Measurements from ENCODE around the gene YBX1.

The YBX1 gene

GRCh38 chr1:42657201-42657600 lies 25.0 kb upstream of the YBX1 start:
- Histone ChIP-seq H3K27me3 (ENCODE audit: insufficient read depth, poor library complexity, severe bottlenecking) (no peaks in the 10 kb centered on the region), H3K27ac (replicated peaks) (peak overlapping the region; percentile 79), H3K4me3 (replicated peaks; ENCODE audit: insufficient read depth, low read length) (no peak overlapping the region)
- TF ChIP-seq SPI1 (IDR thresholded peaks at IDR 0.05; ENCODE audit: borderline replicate concordance, low read depth) (peak; percentile 27; the same call in 1 of the 2 replicates), GABPA (IDR thresholded peaks at IDR 0.05; ENCODE audit: low read depth) (peak; percentile 42; the same call in 1 of the 2 replicates)
- TF ChIP-seq, protein P1, sequence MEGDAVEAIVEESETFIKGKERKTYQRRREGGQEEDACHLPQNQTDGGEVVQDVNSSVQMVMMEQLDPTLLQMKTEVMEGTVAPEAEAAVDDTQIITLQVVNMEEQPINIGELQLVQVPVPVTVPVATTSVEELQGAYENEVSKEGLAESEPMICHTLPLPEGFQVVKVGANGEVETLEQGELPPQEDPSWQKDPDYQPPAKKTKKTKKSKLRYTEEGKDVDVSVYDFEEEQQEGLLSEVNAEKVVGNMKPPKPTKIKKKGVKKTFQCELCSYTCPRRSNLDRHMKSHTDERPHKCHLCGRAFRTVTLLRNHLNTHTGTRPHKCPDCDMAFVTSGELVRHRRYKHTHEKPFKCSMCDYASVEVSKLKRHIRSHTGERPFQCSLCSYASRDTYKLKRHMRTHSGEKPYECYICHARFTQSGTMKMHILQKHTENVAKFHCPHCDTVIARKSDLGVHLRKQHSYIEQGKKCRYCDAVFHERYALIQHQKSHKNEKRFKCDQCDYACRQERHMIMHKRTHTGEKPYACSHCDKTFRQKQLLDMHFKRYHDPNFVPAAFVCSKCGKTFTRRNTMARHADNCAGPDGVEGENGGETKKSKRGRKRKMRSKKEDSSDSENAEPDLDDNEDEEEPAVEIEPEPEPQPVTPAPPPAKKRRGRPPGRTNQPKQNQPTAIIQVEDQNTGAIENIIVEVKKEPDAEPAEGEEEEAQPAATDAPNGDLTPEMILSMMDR (IDR thresholded peaks at IDR 0.05; ENCODE audit: insufficient read depth, low read length), result no peak
- DNase-seq (ENCODE audit: low read depth in 1 of 2, low spot score in 1 of 2), result peak in 1 of 2 experiments; percentile 15

GRCh38 chr1:42657981-42658876 lies 24.0 kb upstream of the YBX1 start, which contains the start of gene PPIH:
PPIH (plus strand) TSS chr1:42658423; CDS start chr1:42658447, 24 bp downstream.
- DNase-seq (ENCODE audit: low read depth in 1 of 2, low spot score in 1 of 2), result peak; percentile 89 to 97
- peak within 1 kb of the TSS; percentile 79 for H3K27ac ChIP-seq (replicated peaks)
- H3K27me3 ChIP-seq (ENCODE audit: insufficient read depth, poor library complexity, severe bottlenecking), result no peaks in the 10 kb centered on the region
- TF ChIP-seq, protein P1 (IDR thresholded peaks at IDR 0.05; ENCODE audit: insufficient read depth, low read length), result no peak
- TF ChIP-seq SPI1 (IDR thresholded peaks at IDR 0.05; ENCODE audit: borderline replicate concordance, low read depth), result peak; percentile 36; the same call in 1 of the 2 replicates
- peak; percentile 97 for TF ChIP-seq POLR2AphosphoS5 (IDR thresholded peaks at IDR 0.05; ENCODE audit: low read depth)
- peak; percentile 95 for TF ChIP-seq GABPA (IDR thresholded peaks at IDR 0.05; ENCODE audit: low read depth)
- TF ChIP-seq, protein P2, sequence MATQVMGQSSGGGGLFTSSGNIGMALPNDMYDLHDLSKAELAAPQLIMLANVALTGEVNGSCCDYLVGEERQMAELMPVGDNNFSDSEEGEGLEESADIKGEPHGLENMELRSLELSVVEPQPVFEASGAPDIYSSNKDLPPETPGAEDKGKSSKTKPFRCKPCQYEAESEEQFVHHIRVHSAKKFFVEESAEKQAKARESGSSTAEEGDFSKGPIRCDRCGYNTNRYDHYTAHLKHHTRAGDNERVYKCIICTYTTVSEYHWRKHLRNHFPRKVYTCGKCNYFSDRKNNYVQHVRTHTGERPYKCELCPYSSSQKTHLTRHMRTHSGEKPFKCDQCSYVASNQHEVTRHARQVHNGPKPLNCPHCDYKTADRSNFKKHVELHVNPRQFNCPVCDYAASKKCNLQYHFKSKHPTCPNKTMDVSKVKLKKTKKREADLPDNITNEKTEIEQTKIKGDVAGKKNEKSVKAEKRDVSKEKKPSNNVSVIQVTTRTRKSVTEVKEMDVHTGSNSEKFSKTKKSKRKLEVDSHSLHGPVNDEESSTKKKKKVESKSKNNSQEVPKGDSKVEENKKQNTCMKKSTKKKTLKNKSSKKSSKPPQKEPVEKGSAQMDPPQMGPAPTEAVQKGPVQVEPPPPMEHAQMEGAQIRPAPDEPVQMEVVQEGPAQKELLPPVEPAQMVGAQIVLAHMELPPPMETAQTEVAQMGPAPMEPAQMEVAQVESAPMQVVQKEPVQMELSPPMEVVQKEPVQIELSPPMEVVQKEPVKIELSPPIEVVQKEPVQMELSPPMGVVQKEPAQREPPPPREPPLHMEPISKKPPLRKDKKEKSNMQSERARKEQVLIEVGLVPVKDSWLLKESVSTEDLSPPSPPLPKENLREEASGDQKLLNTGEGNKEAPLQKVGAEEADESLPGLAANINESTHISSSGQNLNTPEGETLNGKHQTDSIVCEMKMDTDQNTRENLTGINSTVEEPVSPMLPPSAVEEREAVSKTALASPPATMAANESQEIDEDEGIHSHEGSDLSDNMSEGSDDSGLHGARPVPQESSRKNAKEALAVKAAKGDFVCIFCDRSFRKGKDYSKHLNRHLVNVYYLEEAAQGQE (IDR thresholded peaks at IDR 0.05; ENCODE audit: insufficient replicate concordance, low read depth), result peak; percentile 34
- H3K4me3 ChIP-seq (replicated peaks; ENCODE audit: insufficient read depth, low read length), result peak within 1 kb of the TSS; percentile 81

GRCh38 chr1:42658877-42659337 lies 23.3 kb upstream of the YBX1 start:
- TF ChIP-seq, protein P1 (IDR thresholded peaks at IDR 0.05; ENCODE audit: insufficient read depth, low read length), result no peak
- Histone ChIP-seq H3K27me3 (ENCODE audit: insufficient read depth, poor library complexity, severe bottlenecking) (no peaks in the 10 kb centered on the region), H3K4me3 (replicated peaks; ENCODE audit: insufficient read depth, low read length) (peak overlapping the region; percentile 81), H3K27ac (replicated peaks) (peak overlapping the region; percentile 79)
- no peak for DNase-seq (ENCODE audit: low read depth in 1 of 2, low spot score in 1 of 2)

DNA sequence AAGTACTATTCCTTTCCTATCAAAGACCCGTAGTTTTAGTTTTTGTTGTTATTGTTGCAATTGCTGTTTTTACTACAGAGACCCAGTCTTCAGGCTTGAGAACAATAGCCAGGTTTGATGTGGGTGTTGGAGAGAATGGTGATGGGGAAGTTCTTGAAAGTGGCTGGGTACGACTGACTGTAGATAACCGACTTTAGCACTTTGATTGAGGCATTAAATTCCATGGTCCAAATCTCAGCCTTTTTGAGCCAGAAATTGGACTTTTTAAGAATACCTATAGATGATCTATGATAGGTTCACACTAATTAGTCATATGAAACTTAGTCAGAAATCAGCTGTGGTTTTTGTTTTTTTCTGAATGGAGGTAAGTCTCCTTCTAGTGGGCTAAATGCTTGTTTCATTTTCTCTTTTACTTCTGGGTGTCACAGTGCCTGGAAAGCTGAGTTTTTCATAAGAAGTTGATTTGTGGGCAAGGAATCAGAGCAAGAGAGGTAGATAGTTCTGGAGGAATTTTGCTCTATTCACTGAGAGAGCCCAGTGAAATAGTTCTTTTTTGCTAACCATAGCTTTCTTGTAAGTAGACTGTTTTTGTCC lies 21.2 kb upstream of the YBX1 start:
- TF ChIP-seq, protein P2 (IDR thresholded peaks at IDR 0.05; ENCODE audit: insufficient replicate concordance, low read depth), result no peak
- no peak for TF ChIP-seq POLR2AphosphoS5 (IDR thresholded peaks at IDR 0.05; ENCODE audit: low read depth)
- no peak for TF ChIP-seq GABPA (IDR thresholded peaks at IDR 0.05; ENCODE audit: low read depth)
- TF ChIP-seq SPI1 (IDR thresholded peaks at IDR 0.05; ENCODE audit: borderline replicate concordance, low read depth), result no peak
- TF ChIP-seq, protein P1 (IDR thresholded peaks at IDR 0.05; ENCODE audit: insufficient read depth, low read length), result no peak
- Histone ChIP-seq H3K27me3 (ENCODE audit: insufficient read depth, poor library complexity, severe bottlenecking) (no peaks in the 10 kb centered on the region), H3K27ac (replicated peaks) (no peak overlapping the region), H3K4me3 (replicated peaks; ENCODE audit: insufficient read depth, low read length) (no peak overlapping the region)
- no peak for DNase-seq (ENCODE audit: low read depth in 1 of 2, low spot score in 1 of 2)

Measured in HL-60 (cell line).